Smooth muscle cell (in vitro differentiated cells): Measurements from ENCODE around the gene TMEFF2. TPM values are rescaled to one million over a fixed set of nuclear protein-coding genes. Genes with fewer than 3 reads are reported as not detected.

ENCODE experiments used
- DNase-seq: peaks from one replicate; lab custom pipeline; 2025; ENCODE audit not compliant: unreplicated experiment; lab: John Stamatoyannopoulos, UW
- H2AFZ ChIP-seq: fragments of 200-600 bp; sonication (generic); 2 replicates; pipeline ENCODE4 v1.6.0; 2016; ENCODE audit warnings: antibody characterized with exemption, low read depth, mild to moderate bottlenecking
- H3F3A ChIP-seq: fragments of 200-600 bp; sonication (generic); 2 replicates; pipeline ENCODE4 v1.6.0; 2017; ENCODE audit warnings: antibody characterized with exemption, low read depth
- H3K27ac ChIP-seq: fragments of 200-600 bp; sonication (generic); 2 replicates; pipeline ENCODE4 v1.5.1; 2016; ENCODE audit warnings: low read depth, mild to moderate bottlenecking
- H3K27me3 ChIP-seq: fragments of 200-600 bp; sonication (generic); 2 replicates; pipeline ENCODE4 v1.6.1; 2016; ENCODE audit warnings: low read depth, mild to moderate bottlenecking
- H3K36me3 ChIP-seq: fragments of 200-600 bp; sonication (generic); 2 replicates; pipeline ENCODE4 v1.5.1; 2016; ENCODE audit warnings: low read depth
- H3K4me1 ChIP-seq: fragments of 200-600 bp; sonication (generic); 2 replicates; pipeline ENCODE4 v1.5.1; 2016; ENCODE audit warnings: low read depth
- H3K4me2 ChIP-seq: fragments of 200-600 bp; sonication (generic); 2 replicates; pipeline ENCODE4 v1.6.0; 2016; ENCODE audit warnings: mild to moderate bottlenecking
- H3K4me3 ChIP-seq: fragments of 200-600 bp; sonication (generic); 2 replicates; pipeline ENCODE4 v1.5.1; 2016; ENCODE audit warnings: mild to moderate bottlenecking
- H3K79me2 ChIP-seq: fragments of 200-600 bp; sonication (generic); 2 replicates; pipeline ENCODE4 v1.6.0; 2016; ENCODE audit warnings: low read depth, mild to moderate bottlenecking
- H3K9ac ChIP-seq: fragments of 200-600 bp; sonication (generic); 2 replicates; pipeline ENCODE4 v1.6.0; 2016; ENCODE audit warnings: low read depth
- H3K9me3 ChIP-seq: fragments of 200-600 bp; sonication (generic); replicated peaks from 2 replicates; pipeline ENCODE4 v1.5.1; 2016; ENCODE audit warnings: low read depth
- H4K20me1 ChIP-seq: fragments of 200-600 bp; sonication (generic); 2 replicates; pipeline ENCODE4 v1.6.0; 2016; ENCODE audit warnings: low read depth
- CTCF ChIP-seq: fragments of 200-600 bp; sonication (generic); IDR thresholded peaks from 2 replicates; pipeline ENCODE4 v1.5.1; 2017; ENCODE audit warnings: borderline replicate concordance, mild to moderate bottlenecking, antibody characterized with exemption; ENCODE audit not compliant: insufficient read depth, poor library complexity, severe bottlenecking
- WGBS: methylation state at CpG from one replicate; pipeline ENCODE4 v1.1.7; 2016; ENCODE audit warnings: low lambda C conversion rate; 5-methylcytosine and 5-hydroxymethylcytosine counted together
- polyA plus RNA-seq: library from polyadenylated mRNA; unstranded; fragments of >200 nt; fragmentation: Nextera tagmentation; extraction: Ambion mirVana; gene quantifications from 2 replicates; pipeline ENCODE4 v1.2.1, GENCODE V29; 2016
- total RNA-seq: library from RNA; depleted of rRNA; stranded (reverse); fragments of >200 nt; gene quantifications from 2 replicates; pipeline ENCODE4 v1.2.3, GENCODE V29; 2014

Gene TMEFF2
- total and polyA plus RNA-seq, 2 experiments from 2014 or later = not detected

GRCh38 chr2:191961556-191961955 is 233.2 kb downstream of the TMEFF2 start:
- Histone ChIP-seq H3K4me3 (no peak overlapping the region), H4K20me1 (no peaks in the 10 kb centered on the region), H3F3A (no peaks in the 10 kb centered on the region), H3K9ac (no peak overlapping the region), H2AFZ (no peak overlapping the region), H3K79me2 (no peaks in the 10 kb centered on the region), H3K4me1 (no peaks in the 10 kb centered on the region), H3K9me3 (no peaks in the 10 kb centered on the region), H3K36me3 (no peaks in the 10 kb centered on the region), H3K27me3 (no peaks in the 10 kb centered on the region), H3K4me2 (no peak overlapping the region), H3K27ac (no peak overlapping the region)
- no peak for TF ChIP-seq CTCF
- 29% methylated on average over 1 of the region's 1 CpG for WGBS
- DNase-seq = no peak

- no peak for TF ChIP-seq CTCF
- Histone ChIP-seq H3K4me3 (no peak overlapping the region), H3K36me3 (no peaks in the 10 kb centered on the region), H3K9ac (no peak overlapping the region), H3K79me2 (no peaks in the 10 kb centered on the region), H3K27me3 (no peaks in the 10 kb centered on the region), H4K20me1 (no peaks in the 10 kb centered on the region), H3K4me1 (no peaks in the 10 kb centered on the region), H3K27ac (no peak overlapping the region), H3K9me3 (no peaks in the 10 kb centered on the region), H3F3A (no peaks in the 10 kb centered on the region), H2AFZ (no peak overlapping the region), H3K4me2 (no peak overlapping the region)
- no peak for DNase-seq
These were observed 235.5 kb downstream of the TMEFF2 start for GRCh38 chr2:191959209-191959608.

- Histone ChIP-seq H3K4me3 (no peak overlapping the region), H3K79me2 (no peaks in the 10 kb centered on the region), H3K36me3 (no peaks in the 10 kb centered on the region), H3K9ac (no peak overlapping the region), H3K4me1 (no peaks in the 10 kb centered on the region), H3K9me3 (no peaks in the 10 kb centered on the region), H2AFZ (no peak overlapping the region), H3K4me2 (no peak overlapping the region), H3K27me3 (no peaks in the 10 kb centered on the region), H4K20me1 (no peaks in the 10 kb centered on the region), H3F3A (no peaks in the 10 kb centered on the region), H3K27ac (no peak overlapping the region)
- TF ChIP-seq CTCF = no peak
- DNase-seq = no peak
- 60% methylated on average over 7 of the region's 7 CpGs for WGBS
These were observed 236.5 kb downstream of the TMEFF2 start for GRCh38 chr2:191957996-191958860.

GRCh38 chr2:191954451-191954850 is 240.3 kb downstream of the TMEFF2 start:
- Histone ChIP-seq H3K9ac (no peak overlapping the region), H2AFZ (no peak overlapping the region), H3K4me2 (no peak overlapping the region), H3F3A (no peaks in the 10 kb centered on the region), H3K9me3 (no peaks in the 10 kb centered on the region), H4K20me1 (no peaks in the 10 kb centered on the region), H3K4me1 (no peaks in the 10 kb centered on the region), H3K79me2 (no peaks in the 10 kb centered on the region), H3K36me3 (no peaks in the 10 kb centered on the region), H3K27me3 (no peaks in the 10 kb centered on the region), H3K27ac (no peak overlapping the region), H3K4me3 (no peak overlapping the region)
- no peak for DNase-seq
- TF ChIP-seq CTCF = no peak
- WGBS = 44% methylated on average over 2 of the region's 2 CpGs
